ENCODE results near the gene SRL. TPM values are rescaled to one million over a fixed set of nuclear protein-coding genes. Genes with fewer than 3 reads are reported as not detected.

SRL gene
- total and polyA plus RNA-seq, 2 donors from 2014 or later: 2.6 to 3.3 TPM

DNA sequence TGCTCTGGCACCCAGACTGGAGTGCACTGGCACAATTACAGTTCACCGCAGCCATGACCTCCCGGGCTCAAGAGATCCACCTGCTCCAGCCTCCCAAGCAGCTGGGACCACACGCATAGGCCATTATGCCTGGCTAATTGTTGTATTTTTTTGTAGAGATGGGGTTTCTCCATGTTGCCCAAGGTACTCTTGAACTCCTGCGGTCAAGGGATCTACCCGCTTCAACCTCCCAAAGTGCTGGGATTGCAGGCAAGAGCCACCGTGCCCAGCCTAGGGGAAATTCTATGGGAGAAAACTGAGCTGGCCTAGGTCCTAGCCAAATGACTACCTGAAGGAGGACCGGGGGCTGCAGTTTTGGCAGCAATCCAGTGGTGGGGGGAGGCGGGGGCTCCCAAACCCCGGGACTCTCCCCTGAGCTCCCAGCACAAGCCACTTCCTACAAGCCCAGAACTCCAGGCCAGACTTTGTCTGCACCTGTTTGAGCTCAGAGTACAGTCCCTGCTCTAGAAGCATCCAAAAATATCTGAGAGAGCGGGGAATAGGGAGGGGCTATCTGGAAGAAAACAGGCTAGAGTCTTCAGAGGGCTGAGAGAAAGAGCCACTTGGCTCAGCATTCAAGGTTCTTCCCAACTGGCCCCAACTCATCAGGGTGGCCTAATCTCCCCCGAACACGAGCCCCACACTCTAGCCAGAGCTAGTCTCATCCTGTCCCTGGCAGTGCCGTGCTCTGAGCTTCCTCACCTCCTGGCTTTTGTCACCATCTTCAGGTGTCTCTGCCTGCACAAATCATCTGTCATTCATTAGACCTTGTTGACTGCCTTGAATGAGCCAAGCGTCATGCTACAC lies 9.1 kb downstream of the SRL start:
- TF ChIP-seq, protein P1, sequence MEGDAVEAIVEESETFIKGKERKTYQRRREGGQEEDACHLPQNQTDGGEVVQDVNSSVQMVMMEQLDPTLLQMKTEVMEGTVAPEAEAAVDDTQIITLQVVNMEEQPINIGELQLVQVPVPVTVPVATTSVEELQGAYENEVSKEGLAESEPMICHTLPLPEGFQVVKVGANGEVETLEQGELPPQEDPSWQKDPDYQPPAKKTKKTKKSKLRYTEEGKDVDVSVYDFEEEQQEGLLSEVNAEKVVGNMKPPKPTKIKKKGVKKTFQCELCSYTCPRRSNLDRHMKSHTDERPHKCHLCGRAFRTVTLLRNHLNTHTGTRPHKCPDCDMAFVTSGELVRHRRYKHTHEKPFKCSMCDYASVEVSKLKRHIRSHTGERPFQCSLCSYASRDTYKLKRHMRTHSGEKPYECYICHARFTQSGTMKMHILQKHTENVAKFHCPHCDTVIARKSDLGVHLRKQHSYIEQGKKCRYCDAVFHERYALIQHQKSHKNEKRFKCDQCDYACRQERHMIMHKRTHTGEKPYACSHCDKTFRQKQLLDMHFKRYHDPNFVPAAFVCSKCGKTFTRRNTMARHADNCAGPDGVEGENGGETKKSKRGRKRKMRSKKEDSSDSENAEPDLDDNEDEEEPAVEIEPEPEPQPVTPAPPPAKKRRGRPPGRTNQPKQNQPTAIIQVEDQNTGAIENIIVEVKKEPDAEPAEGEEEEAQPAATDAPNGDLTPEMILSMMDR (IDR thresholded peaks at IDR 0.05; ENCODE audit: borderline replicate concordance, extremely low read depth, insufficient read depth): no peak
- no peak overlapping the region for H3K27ac ChIP-seq (ENCODE audit: low read depth in 2 of 2, low read length in 2 of 2)
- no peak for FAIRE-seq
- no peaks in the 10 kb centered on the region for H3K9me3 ChIP-seq (ENCODE audit: control insufficient read depth in 2 of 3, insufficient read depth in 1 of 3, low read length in 3 of 3)
- no peak overlapping the region for H3K9ac ChIP-seq (ENCODE audit: low read length in 3 of 3)
- no peak for DNase-seq
- H3K4me3 ChIP-seq (ENCODE audit: low read length in 3 of 3): no peak overlapping the region
- no peaks in the 10 kb centered on the region for H3K4me1 ChIP-seq (ENCODE audit: control insufficient read depth in 2 of 3, insufficient read depth in 2 of 3, low read depth in 1 of 3, low read length in 3 of 3)
- H3K36me3 ChIP-seq (ENCODE audit: control insufficient read depth in 2 of 3, insufficient read depth in 3 of 3, low read length in 3 of 3): no peaks in the 10 kb centered on the region
- intact Hi-C loops (cut with DNase I): no loop called here
- H3K27me3 ChIP-seq (ENCODE audit: control insufficient read depth, insufficient read depth, low read length): no peaks in the 10 kb centered on the region

DNA sequence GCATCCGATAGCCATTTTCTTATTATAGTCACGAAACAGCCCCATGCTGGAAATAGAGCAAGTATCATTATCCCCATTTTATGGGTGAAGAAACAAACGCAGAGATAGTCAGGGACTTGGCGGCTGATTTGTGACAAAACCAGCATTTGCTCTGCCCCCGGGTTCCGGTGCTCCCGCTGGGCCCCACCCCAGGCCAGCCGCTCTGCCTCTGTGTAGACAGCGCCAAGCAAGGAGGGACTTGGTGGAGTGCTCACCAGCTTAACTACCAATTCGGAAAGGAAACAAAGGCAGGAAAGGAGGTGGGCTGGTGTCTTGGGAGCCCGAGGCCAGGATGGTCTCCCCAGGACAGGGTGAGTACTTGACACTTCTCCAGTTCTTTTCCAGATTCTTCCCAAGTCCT lies 10.0 kb downstream of the SRL start:
- no peaks in the 10 kb centered on the region for H3K36me3 ChIP-seq (ENCODE audit: control insufficient read depth in 2 of 3, insufficient read depth in 3 of 3, low read length in 3 of 3)
- intact Hi-C loops (cut with DNase I): no loop called here

DNA sequence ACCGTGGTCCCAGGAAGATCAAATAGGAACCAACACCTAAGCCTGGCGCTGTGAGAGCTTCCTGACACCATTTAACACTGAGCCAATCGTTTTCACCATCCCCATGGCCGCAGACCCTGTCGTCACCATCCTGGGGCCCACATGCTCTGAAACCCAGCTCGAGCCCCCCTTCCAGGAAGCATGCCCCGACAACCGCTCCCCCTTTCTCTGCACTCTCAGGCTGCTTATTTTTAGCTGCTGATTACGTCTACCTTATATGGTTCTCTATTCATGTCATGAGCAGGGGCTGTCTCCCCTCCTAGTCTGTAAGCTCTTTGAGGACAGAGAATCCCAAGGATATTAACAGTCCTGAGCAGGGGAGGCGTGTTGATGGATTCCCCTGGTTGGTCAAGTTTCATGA lies 10.5 kb downstream of the SRL start:
- TF ChIP-seq, protein P1 (IDR thresholded peaks at IDR 0.05; ENCODE audit: borderline replicate concordance, extremely low read depth, insufficient read depth): no peak
- Histone ChIP-seq H3K9me3 (ENCODE audit: control insufficient read depth in 2 of 3, insufficient read depth in 1 of 3, low read length in 3 of 3) (no peaks in the 10 kb centered on the region), H3K4me3 (ENCODE audit: low read length in 3 of 3) (no peak overlapping the region), H3K9ac (ENCODE audit: low read length in 3 of 3) (no peak overlapping the region), H3K4me1 (ENCODE audit: control insufficient read depth in 2 of 3, insufficient read depth in 2 of 3, low read depth in 1 of 3, low read length in 3 of 3) (no peaks in the 10 kb centered on the region), H3K36me3 (ENCODE audit: control insufficient read depth in 2 of 3, insufficient read depth in 3 of 3, low read length in 3 of 3) (no peaks in the 10 kb centered on the region), H3K27ac (ENCODE audit: low read depth in 2 of 2, low read length in 2 of 2) (no peak overlapping the region), H3K27me3 (ENCODE audit: control insufficient read depth, insufficient read depth, low read length) (no peaks in the 10 kb centered on the region)
- intact Hi-C loops (cut with DNase I): no loop called here
- DNase-seq (no peak), FAIRE-seq (no peak)

More for the DNA sequence above, 10.0 kb downstream of the SRL start:
- no peak overlapping the region for H3K4me3 ChIP-seq (ENCODE audit: low read length in 3 of 3)
- FAIRE-seq: no peak
- no peak overlapping the region for H3K9ac ChIP-seq (ENCODE audit: low read length in 3 of 3)
- no peak overlapping the region for H3K27ac ChIP-seq (ENCODE audit: low read depth in 2 of 2, low read length in 2 of 2)
- H3K27me3 ChIP-seq (ENCODE audit: control insufficient read depth, insufficient read depth, low read length): no peaks in the 10 kb centered on the region
- no peaks in the 10 kb centered on the region for H3K4me1 ChIP-seq (ENCODE audit: control insufficient read depth in 2 of 3, insufficient read depth in 2 of 3, low read depth in 1 of 3, low read length in 3 of 3)
- H3K9me3 ChIP-seq (ENCODE audit: control insufficient read depth in 2 of 3, insufficient read depth in 1 of 3, low read length in 3 of 3): no peaks in the 10 kb centered on the region
- TF ChIP-seq, protein P1 (IDR thresholded peaks at IDR 0.05; ENCODE audit: borderline replicate concordance, extremely low read depth, insufficient read depth): no peak
- no peak for DNase-seq
